Left lung (tissue), 14 donors: Measurements from ENCODE around the gene COIL. TPM values are rescaled to one million over a fixed set of nuclear protein-coding genes. Genes with fewer than 3 reads are reported as not detected.

Experiments
- ATAC-seq: fragments of 200-7000 bp; cut with Tn5 transposase; one replicate; pipeline ENCODE4 v1.9.1; 2020; ENCODE audit warnings: moderate library complexity
- DNase-seq, 4 donors: peaks; one replicate each; pipeline ENCODE4 v3.0.0-alpha.2; 2013 to 2020
- H3K27ac ChIP-seq, 2 donors: fragments of 200-600 bp; sonication (generic) in 1 of 2; one replicate each; pipeline versions ENCODE4 v1.5.0 to v1.8.0; 2020 to 2021
- H3K27me3 ChIP-seq, 2 donors: fragments of 200-600 bp; sonication (generic) in 1 of 2; one replicate each; pipeline versions ENCODE4 v1.5.0 to v1.8.0; 2020 to 2021
- H3K36me3 ChIP-seq, 2 donors: fragments of 200-600 bp; sonication (generic) in 1 of 2; one replicate each; pipeline versions ENCODE4 v1.5.0 to v1.8.0; 2020 to 2021
- H3K4me1 ChIP-seq, 2 donors: fragments of 200-600 bp; one replicate each; pipeline ENCODE4 v1.8.0; 2021
- H3K4me3 ChIP-seq, 2 donors: fragments of 200-600 bp; sonication (generic) in 1 of 2; one replicate each; pipeline versions ENCODE4 v1.5.0 to v1.8.0; 2020 to 2021; ENCODE audit warnings: mild to moderate bottlenecking in 1 of 2
- H3K9me3 ChIP-seq, 2 donors: fragments of 200-600 bp; sonication (generic) in 1 of 2; one replicate each; pipeline versions ENCODE4 v1.5.0 to v1.8.0; 2020 to 2021
- CTCF ChIP-seq, 2 donors: fragments of 200-600 bp; sonication (generic) in 1 of 2; IDR thresholded peaks; one replicate each; pipeline versions ENCODE4 v1.5.0 to v1.8.0; 2021; ENCODE audit warnings: antibody characterized with exemption in 2 of 2
- intact Hi-C, 2 donors: fragments of 100-400 bp; cut with DNase I; formaldehyde crosslinking; loops; one replicate each; pipeline versions ENCODE4 v1.11.2 to v1.14.2; 2022
- long read RNA-seq, 12 donors: library from polyadenylated mRNA in 2 of 12; unstranded in 2 of 12; transcript quantifications; one replicate each; pipeline ENCODE4 v2.0.0 and lab custom pipeline, GENCODE V29; 2019 to 2026
- polyA plus RNA-seq, 6 donors: library from polyadenylated mRNA; unstranded; fragments of 120-200 nt; gene quantifications; one replicate each; pipeline ENCODE4 v1.2.1, GENCODE V29; 2013; ENCODE audit not compliant: insufficient read length in 6 of 6
- total RNA-seq, 2 donors: library from RNA; stranded (reverse); fragmentation: NEBNext Ultra II Directional; extraction: Animal tissue kit (Norgen Biotek cat#: 25700); gene quantifications; one replicate each; pipeline ENCODE4 v1.2.1, GENCODE V29; 2021
- donor health status: DM: no; HTN: yes; CAD: no.
- donor health status: DM: no; HTN: no; CAD: no.

Gene COIL
- 10 to 100 TPM; 10.9 to 12.3 TPM for total RNA-seq
- 10 to 100 TPM; 26.6 to 33.8 (median 30.7) TPM for polyA plus RNA-seq
- long read RNA-seq, donor 1, partial matches to known transcripts, result 169 of 188 reads
- long read RNA-seq, donor 1, other reads (novel, unspliced or antisense), result 17 of 188 reads
- long read RNA-seq, donor 2, partial matches to known transcripts, result 69 of 72 reads
- long read RNA-seq, donor 2, other reads (novel, unspliced or antisense), result 0 of 72 reads
- long read RNA-seq, donor 3, partial matches to known transcripts, result 46 of 50 reads
- long read RNA-seq, donor 3, other reads (novel, unspliced or antisense), result 0 of 50 reads
- long read RNA-seq, donor 4, partial matches to known transcripts, result 20 of 21 reads
- long read RNA-seq, donor 4, other reads (novel, unspliced or antisense), result 1 of 21 reads
- long read RNA-seq, donor 5, partial matches to known transcripts, result 13 of 16 reads
- long read RNA-seq, donor 5, other reads (novel, unspliced or antisense), result 0 of 16 reads
- long read RNA-seq, donor 6, transcript COIL-201 (7 exons, 2,650 nt), result major isoform, 7 of 50 reads
- long read RNA-seq, donor 6, partial matches to known transcripts, result 43 of 50 reads
- long read RNA-seq, donor 6, other reads (novel, unspliced or antisense), result 0 of 50 reads
- long read RNA-seq, donor 7, partial matches to known transcripts, result 25 of 27 reads
- long read RNA-seq, donor 7, other reads (novel, unspliced or antisense), result 0 of 27 reads
- long read RNA-seq, donor 8, partial matches to known transcripts, result 15 of 16 reads
- long read RNA-seq, donor 8, other reads (novel, unspliced or antisense), result 0 of 16 reads
- long read RNA-seq, donor 9, result 0 reads
- long read RNA-seq, donor 10, partial matches to known transcripts, result 9 of 10 reads
- long read RNA-seq, donor 10, other reads (novel, unspliced or antisense), result 0 of 10 reads
- long read RNA-seq, donor 11, result 0 reads
- long read RNA-seq, donor 12, partial matches to known transcripts, result 48 of 52 reads
- long read RNA-seq, donor 12, other reads (novel, unspliced or antisense), result 0 of 52 reads

GRCh38 chr17:56960596-56961538 is at the start of gene COIL:
Gene COIL, minus strand, starts transcription at chr17:56961050. Its CDS starts 31 bp downstream, at chr17:56961019.
- Histone ChIP-seq H3K27ac (peak within 1 kb of the TSS; percentile 83 to 85), H3K27me3 (no peaks in the 10 kb centered on the region), H3K4me1 (peaks cover 8 to 27% of the 10 kb centered on the region in 2 donors), H3K9me3 (no peaks in the 10 kb centered on the region), H3K4me3 (peak within 1 kb of the TSS; percentile 73 to 79), H3K36me3 (no peaks in the 10 kb centered on the region)
- peak; percentile 99 for TF ChIP-seq CTCF (IDR thresholded peaks at IDR 0.05)
- intact Hi-C loops, result no loop called here
- ATAC-seq (peak; percentile 100), DNase-seq (peak; percentile 89 to 99 (median 94))

DNA sequence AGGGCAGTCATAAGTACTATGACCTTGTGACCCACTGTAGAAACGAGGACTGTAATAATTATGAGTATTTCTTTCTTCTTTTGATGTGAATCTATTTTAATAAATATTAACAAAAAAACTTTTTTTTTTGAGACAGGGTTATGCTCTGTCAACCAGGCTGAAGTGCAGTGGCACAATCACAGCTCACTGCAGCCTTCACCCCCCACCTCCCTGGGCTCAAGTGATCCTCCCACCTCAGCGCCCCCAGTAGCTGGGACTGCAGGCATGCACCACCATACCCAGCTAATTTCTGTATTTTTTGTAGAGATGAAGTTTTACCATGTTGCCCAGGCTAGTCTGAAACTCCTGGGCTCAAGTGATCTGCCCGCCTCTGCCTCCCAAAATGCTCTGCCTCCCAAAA is 49.6 kb upstream of the COIL start:
- DNase-seq (no peak), ATAC-seq (no peak)
- H3K9me3 ChIP-seq, result no peaks in the 10 kb centered on the region
- no peak for TF ChIP-seq CTCF (IDR thresholded peaks at IDR 0.05)
- no peaks in the 10 kb centered on the region for H3K27me3 ChIP-seq
- H3K4me1 ChIP-seq, result peaks cover 0 to 9% of the 10 kb centered on the region in 2 donors
- H3K36me3 ChIP-seq, result peaks cover 0 to 18% of the 10 kb centered on the region in 2 donors
- intact Hi-C loops, result no loop called here
- no peak overlapping the region for H3K4me3 ChIP-seq
- no peak overlapping the region for H3K27ac ChIP-seq

GRCh38 chr17:57009737-57010445 is 49.0 kb upstream of the COIL start:
- Histone ChIP-seq H3K4me3 (no peak overlapping the region), H3K9me3 (no peaks in the 10 kb centered on the region), H3K27me3 (no peaks in the 10 kb centered on the region), H3K36me3 (peaks cover 0 to 24% of the 10 kb centered on the region in 2 donors), H3K4me1 (peaks cover 0 to 12% of the 10 kb centered on the region in 2 donors), H3K27ac (no peak overlapping the region)
- intact Hi-C loops, result no loop called here
- DNase-seq (peak in 1 of 4 donors; percentile 24), ATAC-seq (peak; percentile 91)
- TF ChIP-seq CTCF (IDR thresholded peaks at IDR 0.05), result peak; percentile 52 to 75

DNA sequence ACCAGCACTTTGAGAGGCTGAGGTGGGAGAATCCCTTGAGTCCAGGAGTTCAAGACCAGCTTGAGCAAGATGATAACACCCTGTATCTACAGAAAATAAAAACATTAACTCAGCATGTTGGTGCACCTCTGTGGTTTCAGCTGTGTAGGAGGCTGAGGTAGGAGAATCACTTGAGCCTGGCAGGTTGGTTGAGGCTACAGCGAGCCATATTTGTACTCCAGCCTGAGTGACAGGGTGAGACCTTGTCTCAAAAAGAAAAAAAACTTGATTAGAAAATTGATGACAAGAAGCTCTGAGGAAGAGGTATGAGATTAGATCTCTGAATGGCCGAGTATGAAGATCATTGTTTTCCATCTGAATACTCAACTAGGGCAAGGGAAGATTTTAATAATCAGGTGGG is 48.1 kb upstream of the COIL start:
- no peak for ATAC-seq
- peaks cover 0 to 19% of the 10 kb centered on the region in 2 donors for H3K4me1 ChIP-seq
- intact Hi-C loops, result no loop called here

More for the DNA sequence above, 48.1 kb upstream of the COIL start:
- peaks cover 0 to 34% of the 10 kb centered on the region in 2 donors for H3K36me3 ChIP-seq
- no peak overlapping the region for H3K27ac ChIP-seq
- no peak for TF ChIP-seq CTCF (IDR thresholded peaks at IDR 0.05)
- H3K27me3 ChIP-seq, result no peaks in the 10 kb centered on the region
- DNase-seq, result no peak
- no peaks in the 10 kb centered on the region for H3K9me3 ChIP-seq
- H3K4me3 ChIP-seq, result no peak overlapping the region
